Measurements from ENCODE around the gene OCRL.
A peak's percentile ranks its signal among the peaks of the same experiment; 100 is the strongest.

The OCRL gene

GRCh38 chrX:129634541-129634940 is 94.5 kb downstream of the OCRL start:
- DNase-seq (ENCODE audit: low read depth in 2 of 2) = no peak

GRCh38 chrX:129636175-129636681 is 96.2 kb downstream of the OCRL start:
- DNase-seq (ENCODE audit: low read depth in 2 of 2) = no peak

- peak; percentile 34 to 55 for DNase-seq (ENCODE audit: low read depth in 2 of 2)
These were observed 97.4 kb downstream of the OCRL start for GRCh38 chrX:129637217-129638109.

GRCh38 chrX:129638917-129639316 is 98.9 kb downstream of the OCRL start:
- no peak for DNase-seq (ENCODE audit: low read depth in 2 of 2)

GRCh38 chrX:129640737-129641136 is 100.7 kb downstream of the OCRL start:
- no peak for DNase-seq (ENCODE audit: low read depth in 2 of 2)

GRCh38 chrX:129641469-129641868 is 101.4 kb downstream of the OCRL start:
- no peak for DNase-seq (ENCODE audit: low read depth in 2 of 2)

- no peak for DNase-seq (ENCODE audit: low read depth in 2 of 2)
These were observed 101.9 kb downstream of the OCRL start for GRCh38 chrX:129641941-129642340.

All from stimulated activated CD8-positive, alpha-beta memory T cell treated with anti-CD3 and anti-CD28 coated beads, Interleukin-15, amount 100 ng/mL, for 48 hours (primary cell).